Body of pancreas (tissue), 4 donors: Measurements from ENCODE around the gene NUP214. TPM values are rescaled to one million over a fixed set of nuclear protein-coding genes. Genes with fewer than 3 reads are reported as not detected.
A peak's percentile ranks its signal among the peaks of the same experiment; 100 is the strongest.

Experiments
- ATAC-seq: fragments of 150-250 bp; one replicate; pipeline ENCODE4 v1.9.1; 2016
- DNase-seq, 4 donors: peaks; one replicate each; pipeline ENCODE4 v3.0.0-alpha.2; 2019
- H3K27ac ChIP-seq, 4 donors: fragments of 200-600 bp; sonication (generic); 1 replicate in 3 of 4; 2 replicates in 1 of 4; pipeline versions ENCODE4 v1.5.1 to v1.6.1; 2016 to 2019; ENCODE audit warnings: mild to moderate bottlenecking in 1 of 4, mixed read lengths in 1 of 4, moderate library complexity in 1 of 4
- H3K27me3 ChIP-seq, 2 donors: fragments of 200-600 bp; sonication (generic); one replicate each; pipeline ENCODE4 v1.6.0; 2016; ENCODE audit warnings: mild to moderate bottlenecking in 1 of 2
- H3K36me3 ChIP-seq, 2 donors: fragments of 200-600 bp; sonication (generic); replicated peaks in 1 of 2; 2 replicates each; pipeline ENCODE4 v1.5.1; 2016; ENCODE audit warnings: low read depth in 2 of 2; ENCODE audit not compliant: insufficient read depth in 1 of 2
- H3K4me1 ChIP-seq: fragments of 200-600 bp; sonication (generic); one replicate; pipeline ENCODE4 v1.6.0; 2016
- H3K4me3 ChIP-seq, 2 donors: fragments of 200-600 bp; sonication (generic); 1 replicate in 1 of 2; 2 replicates in 1 of 2; pipeline ENCODE4 v1.5.1; 2016 to 2019
- H3K9me3 ChIP-seq, 3 donors: fragments of 200-600 bp; sonication (generic); 1 replicate in 2 of 3; 2 replicates in 1 of 3; pipeline ENCODE4 v1.5.1; 2016
- CTCF ChIP-seq, 7 experiments: fragments of 450-650 bp in 4 of 7; fragments of 200-600 bp in 3 of 7; sonication (generic) in 3 of 7; IDR thresholded peaks; one replicate each; pipeline ENCODE4 v1.5.1; 2016 to 2019; ENCODE audit warnings: antibody characterized with exemption in 7 of 7
- POLR2A ChIP-seq, 3 donors: fragments of 450-650 bp; IDR thresholded peaks; one replicate each; pipeline ENCODE4 v1.6.1; 2016; ENCODE audit warnings: antibody characterized with exemption in 3 of 3, mild to moderate bottlenecking in 2 of 3
- WGBS, 2 donors: methylation state at CpG; one replicate each; pipeline ENCODE4 v1.1.5; 2017; 5-methylcytosine and 5-hydroxymethylcytosine counted together
- intact Hi-C: fragments of 100-400 bp; cut with DNase I; formaldehyde crosslinking; loops from one replicate; pipeline ENCODE4 v1.15.1; 2023
- total RNA-seq, 2 donors: library from RNA; depleted of rRNA; stranded (reverse); fragments of >200 nt; gene quantifications; one replicate each; pipeline ENCODE4 v1.1.0, GENCODE V29; 2016

NUP214 gene
- total RNA-seq, 2 donors from 2014 or later, result 24.7 to 29.6 TPM

- peaks cover 25% of the 10 kb centered on the region for H3K4me1 ChIP-seq
- intact Hi-C loops, result no loop called here
- no peaks in the 10 kb centered on the region for H3K36me3 ChIP-seq
- no peaks in the 10 kb centered on the region for H3K9me3 ChIP-seq
- peaks cover 0 to 6% of the 10 kb centered on the region in 2 donors for H3K27me3 ChIP-seq
- WGBS, 2 donors, result 55 to 60% methylated on average over 6 to 10 of the region's 10 CpGs
- TF ChIP-seq POLR2A (IDR thresholded peaks at IDR 0.05), result no peak
- ATAC-seq (no peak), DNase-seq (no peak)
- no peak overlapping the region for H3K27ac ChIP-seq
- no peak overlapping the region for H3K4me3 ChIP-seq
Measured at GRCh38 chr9:131278702-131279111, 153.3 kb downstream of the NUP214 start.

GRCh38 chr9:131279196-131279862 lies 153.9 kb downstream of the NUP214 start:
- H3K9me3 ChIP-seq, result no peaks in the 10 kb centered on the region
- H3K27ac ChIP-seq, result no peak overlapping the region
- TF ChIP-seq POLR2A (IDR thresholded peaks at IDR 0.05) (no peak), CTCF (IDR thresholded peaks at IDR 0.05) (no peak)
- ATAC-seq (no peak), DNase-seq (no peak)
- no peak overlapping the region for H3K4me3 ChIP-seq
- WGBS, 2 donors, result 51 to 78% methylated on average over 4 to 10 of the region's 11 CpGs
- H3K4me1 ChIP-seq, result peaks cover 25% of the 10 kb centered on the region
- intact Hi-C loops, result no loop called here
- peaks cover 0 to 6% of the 10 kb centered on the region in 2 donors for H3K27me3 ChIP-seq
- no peaks in the 10 kb centered on the region for H3K36me3 ChIP-seq

- no peak overlapping the region for H3K27ac ChIP-seq
- intact Hi-C loops, result no loop called here
- peaks cover 0 to 6% of the 10 kb centered on the region in 2 donors for H3K27me3 ChIP-seq
- no peak overlapping the region for H3K4me3 ChIP-seq
- TF ChIP-seq CTCF (IDR thresholded peaks at IDR 0.05) (no peak), POLR2A (IDR thresholded peaks at IDR 0.05) (no peak)
- DNase-seq (peak in 1 of 4 donors; percentile 34), ATAC-seq (no peak)
- H3K9me3 ChIP-seq, result no peaks in the 10 kb centered on the region
- H3K4me1 ChIP-seq, result peaks cover 25% of the 10 kb centered on the region
- WGBS, 2 donors, result 63 to 67% methylated on average over 16 to 18 of the region's 19 CpGs
- H3K36me3 ChIP-seq, result no peaks in the 10 kb centered on the region
Measured at GRCh38 chr9:131279863-131280570, 154.6 kb downstream of the NUP214 start.

GRCh38 chr9:131280660-131281059 lies 155.3 kb downstream of the NUP214 start:
- WGBS, 2 donors, result 68% methylated on average over 3 of the region's 3 CpGs; no CpG with 5 or more reads in 1 of the 2 donors
- H3K9me3 ChIP-seq, result no peaks in the 10 kb centered on the region
- no peaks in the 10 kb centered on the region for H3K36me3 ChIP-seq
- no peak for TF ChIP-seq POLR2A (IDR thresholded peaks at IDR 0.05)
- peaks cover 25% of the 10 kb centered on the region for H3K4me1 ChIP-seq
- ATAC-seq (no peak), DNase-seq (no peak)
- H3K4me3 ChIP-seq, result no peak overlapping the region
- intact Hi-C loops, result no loop called here
- peaks cover 0 to 6% of the 10 kb centered on the region in 2 donors for H3K27me3 ChIP-seq
- H3K27ac ChIP-seq, result no peak overlapping the region

- Histone ChIP-seq H3K9me3 (no peaks in the 10 kb centered on the region), H3K4me3 (no peak overlapping the region), H3K27ac (no peak overlapping the region), H3K36me3 (no peaks in the 10 kb centered on the region), H3K4me1 (peaks cover 22% of the 10 kb centered on the region), H3K27me3 (peaks cover 0 to 6% of the 10 kb centered on the region in 2 donors)
- ATAC-seq (no peak), DNase-seq (no peak)
- TF ChIP-seq CTCF (IDR thresholded peaks at IDR 0.05) (no peak), POLR2A (IDR thresholded peaks at IDR 0.05) (no peak)
- intact Hi-C loops, result no loop called here
- 72 to 78% methylated on average over 8 to 17 of the region's 17 CpGs for WGBS, 2 donors
Measured at GRCh38 chr9:131281119-131281965, 156.0 kb downstream of the NUP214 start.
